NT2/D1 (cell line): ENCODE data around the gene TNS3.

Experiments
- SUZ12 ChIP-seq: IDR thresholded peaks from 2 replicates; pipeline ENCODE4 v1.6.1; 2011; ENCODE audit not compliant: insufficient read length, insufficient read depth; ENCODE audit errors: extremely low read depth
- YY1 ChIP-seq: IDR thresholded peaks from 2 replicates; pipeline ENCODE4 v1.6.1; 2011; ENCODE audit not compliant: insufficient read length, insufficient read depth

- TF ChIP-seq YY1 (no peak), SUZ12 (no peak)
These were observed 332.6 kb downstream of the TNS3 start for GRCh38 chr7:47249361-47249760.
